Endothelial cell of umbilical vein (primary cell): ENCODE results near the gene DGKB. TPM values are rescaled to one million over a fixed set of nuclear protein-coding genes. Genes with fewer than 3 reads are reported as not detected.

Experiments
- BruUV-seq: library from RNA; stranded (reverse); fragments of 400-500 nt; replicated peaks from 2 replicates; lab custom pipeline; 2021; lab: Mats Ljungman, UMichigan
- CTCF ChIA-PET: fragments of 300-600, 350-600 bp; sonication (Branson Sonifier 250); formaldehyde crosslinking; loops from one replicate; lab custom pipeline; 2021; ENCODE audit warnings: antibody characterized with exemption, inconsistent platforms; lab: Charles Lee
- POLR2A ChIA-PET: fragments of 300-600, 350-600 bp; sonication (Branson Sonifier 250); formaldehyde crosslinking; loops from one replicate; lab custom pipeline; 2021; ENCODE audit warnings: antibody characterized with exemption, inconsistent platforms; lab: Charles Lee
- DNase-seq: peaks from one replicate; pipeline ENCODE4 v3.0.0-alpha.2; 2011; ENCODE audit warnings: low read depth, low spot score
- FAIRE-seq: peaks from 2 replicates; lab custom pipeline; 2011; peaks lifted over from hg19 to GRCh38; lab: Jason Lieb, UNC
- H2AFZ ChIP-seq: 2 replicates; pipeline ENCODE4 v1.6.0; 2012; ENCODE audit warnings: low read depth, low read length, control low read depth, inconsistent platforms
- H3K27ac ChIP-seq: 2 replicates; pipeline ENCODE4 v1.5.1; 2011; ENCODE audit warnings: low read depth, mild to moderate bottlenecking, control low read depth, low read length, moderate library complexity; ENCODE audit not compliant: insufficient read depth
- H3K27me3 ChIP-seq, 2 experiments: 2 replicates each; pipeline versions ENCODE4 v1.6.0 to v1.6.1; 2011; ENCODE audit warnings: low read length in 2 of 2, mixed read lengths in 1 of 2; ENCODE audit not compliant: control insufficient read depth in 2 of 2, insufficient read depth in 2 of 2
- H3K36me3 ChIP-seq, 2 experiments: 2 replicates in 1 of 2; 3 replicates in 1 of 2; pipeline ENCODE4 v1.5.1; 2011; ENCODE audit warnings: low read length in 2 of 2, mild to moderate bottlenecking in 1 of 2, moderate library complexity in 1 of 2; ENCODE audit not compliant: control insufficient read depth in 2 of 2, insufficient read depth in 2 of 2; ENCODE audit errors: extremely low read depth in 1 of 2
- H3K4me1 ChIP-seq: 3 replicates; pipeline ENCODE4 v1.5.1; 2011; ENCODE audit warnings: mild to moderate bottlenecking, low read length; ENCODE audit not compliant: control insufficient read depth, insufficient read depth; ENCODE audit errors: extremely low read depth
- H3K4me2 ChIP-seq: 2 replicates; pipeline ENCODE4 v1.6.1; 2011; ENCODE audit warnings: low read length, control low read depth, mixed read lengths; ENCODE audit not compliant: insufficient read depth
- H3K4me3 ChIP-seq, 3 experiments: fragments of 200-600 bp in 1 of 3; sonication (generic), shearing (Covaris generic) in 1 of 3; replicated peaks in 1 of 3; 2 replicates each; pipeline ENCODE4 v1.5.1; 2011 to 2016; ENCODE audit warnings: control low read depth in 3 of 3, low read length in 3 of 3, mild to moderate bottlenecking in 2 of 3, inconsistent platforms in 1 of 3, low read depth in 1 of 3, moderate library complexity in 1 of 3; ENCODE audit not compliant: insufficient read depth in 1 of 3
- H3K79me2 ChIP-seq: 2 replicates; pipeline ENCODE4 v1.6.0; 2012; ENCODE audit warnings: low read length, inconsistent platforms; ENCODE audit not compliant: control insufficient read depth, insufficient read depth
- H3K9ac ChIP-seq: replicated peaks from 2 replicates; pipeline ENCODE3; 2011; ENCODE audit warnings: low read length, control low read depth; ENCODE audit not compliant: insufficient read depth; ENCODE audit errors: extremely low read depth
- H3K9me1 ChIP-seq: replicated peaks from 3 replicates; pipeline ENCODE4 v1.6.0; 2011; ENCODE audit warnings: mild to moderate bottlenecking, low read length; ENCODE audit not compliant: control insufficient read depth, insufficient read depth; ENCODE audit errors: extremely low read depth
- H3K9me3 ChIP-seq: replicated peaks from 2 replicates; pipeline ENCODE4 v1.5.1; 2012; ENCODE audit warnings: low read length, inconsistent platforms; ENCODE audit not compliant: control insufficient read depth, insufficient read depth
- H4K20me1 ChIP-seq: replicated peaks from 2 replicates; pipeline ENCODE3; 2011; ENCODE audit warnings: mild to moderate bottlenecking, low read length; ENCODE audit not compliant: control insufficient read depth, insufficient read depth; ENCODE audit errors: extremely low read depth
- EZH2 ChIP-seq: IDR thresholded peaks from 2 replicates; pipeline ENCODE4 v1.6.1; 2012; ENCODE audit warnings: borderline replicate concordance, low read depth, mild to moderate bottlenecking, moderate library complexity, low read length, inconsistent platforms; ENCODE audit not compliant: severe bottlenecking
- FOS ChIP-seq: IDR thresholded peaks from 2 replicates; pipeline ENCODE4 v1.6.1; 2011; ENCODE audit warnings: mild to moderate bottlenecking, low read length, moderate library complexity, borderline replicate concordance; ENCODE audit not compliant: insufficient read depth
- GATA2 ChIP-seq: IDR thresholded peaks from 2 replicates; pipeline ENCODE4 v1.7.0; 2011; ENCODE audit warnings: low read depth, mild to moderate bottlenecking, moderate library complexity, mixed read lengths, low read length; ENCODE audit not compliant: insufficient read length, insufficient read depth
- JUN ChIP-seq: IDR thresholded peaks from 2 replicates; pipeline ENCODE4 v1.6.1; 2011; ENCODE audit warnings: borderline replicate concordance, low read depth; ENCODE audit not compliant: insufficient read length, insufficient read depth
- MYC ChIP-seq: IDR thresholded peaks from one replicate; pipeline ENCODE4 v1.6.1; 2011; ENCODE audit warnings: mild to moderate bottlenecking, low read depth, low read length
- POLR2A ChIP-seq: IDR thresholded peaks from 2 replicates; pipeline ENCODE4 v1.6.1; 2012; ENCODE audit warnings: low read depth, mild to moderate bottlenecking, control low read depth, low read length
- POLR2AphosphoS5 ChIP-seq: IDR thresholded peaks from 2 replicates; pipeline ENCODE4 v1.6.1; 2012; ENCODE audit warnings: low read depth, mild to moderate bottlenecking, control low read depth, low read length, moderate library complexity; ENCODE audit not compliant: insufficient read depth
- dilution Hi-C: fragments of 300-500 bp; cut with MboI; formaldehyde crosslinking; loops from one replicate; pipeline ENCODE4 v1.15.0; 2019; ENCODE audit warnings: low sequenced_read_pairs; ENCODE audit not compliant: extremely low pct_ligation_motif_present
- intact Hi-C: fragments of 100-400 bp; cut with micrococcal nuclease; formaldehyde crosslinking; loops from one replicate; pipeline ENCODE4 v1.10.0; 2022
- polyA plus RNA-seq, 4 experiments: library from polyadenylated mRNA; depleted of rRNA in 3 of 4; stranded (reverse) in 3 of 4; unstranded in 1 of 4; fragments of >200 nt; gene quantifications; 2 replicates each; pipeline versions ENCODE4 v1.2.1 to v1.2.3, GENCODE V29; 2011 to 2012; ENCODE audit warnings: missing spikeins in 1 of 4
- total RNA-seq: library from RNA; stranded (reverse); gene quantifications from 2 replicates; pipeline ENCODE4 v1.2.3, GENCODE V29; 2021
- TF ChIP-seq, protein P1 (sequence below), 2 donors: IDR thresholded peaks; 1 replicate in 1 of 2; 2 replicates in 1 of 2; pipeline ENCODE4 v1.5.1; 2011; ENCODE audit warnings: low read length in 2 of 2, mild to moderate bottlenecking in 2 of 2, moderate library complexity in 2 of 2, control low read depth in 1 of 2, inconsistent platforms in 1 of 2, low read depth in 1 of 2; ENCODE audit not compliant: insufficient read depth in 1 of 2; ENCODE audit errors: extremely low read depth in 1 of 2
- TF ChIP-seq, protein P2 (sequence below): IDR thresholded peaks from 2 replicates; pipeline ENCODE4 v1.6.1; 2011; ENCODE audit not compliant: insufficient read depth, insufficient read length

DGKB gene
- total and polyA plus RNA-seq, 2 donors (not counting 3 experiments of a cell fraction or from before 2014, with no cell fraction given), result not detected

DNA sequence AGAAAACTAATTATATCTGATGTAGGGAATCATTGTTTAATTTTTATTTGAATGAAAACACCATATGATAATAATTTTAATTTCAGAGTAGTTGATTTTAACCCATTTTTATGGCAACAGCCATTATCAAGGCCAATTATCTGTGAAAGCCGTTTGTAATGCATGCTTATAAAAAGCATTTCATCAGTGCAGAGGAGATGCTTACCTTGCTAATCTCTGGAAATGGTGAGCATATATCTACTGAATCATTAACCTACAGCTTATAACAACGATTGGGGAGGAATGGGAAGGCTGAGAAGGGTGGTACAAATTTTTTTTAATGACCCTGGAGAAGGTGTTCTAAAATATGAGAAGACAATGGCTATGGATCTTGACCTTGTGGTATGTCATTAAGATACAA is 235.6 kb downstream of the DGKB start:
- no peaks in the 10 kb centered on the region for H3K9me1 ChIP-seq
- no peak overlapping the region for H3K9ac ChIP-seq
- no peak overlapping the region for H3K27ac ChIP-seq
- CTCF ChIA-PET, result no interaction called here
- TF ChIP-seq JUN, result no peak
- TF ChIP-seq EZH2, result no peak
- TF ChIP-seq, protein P1, sequence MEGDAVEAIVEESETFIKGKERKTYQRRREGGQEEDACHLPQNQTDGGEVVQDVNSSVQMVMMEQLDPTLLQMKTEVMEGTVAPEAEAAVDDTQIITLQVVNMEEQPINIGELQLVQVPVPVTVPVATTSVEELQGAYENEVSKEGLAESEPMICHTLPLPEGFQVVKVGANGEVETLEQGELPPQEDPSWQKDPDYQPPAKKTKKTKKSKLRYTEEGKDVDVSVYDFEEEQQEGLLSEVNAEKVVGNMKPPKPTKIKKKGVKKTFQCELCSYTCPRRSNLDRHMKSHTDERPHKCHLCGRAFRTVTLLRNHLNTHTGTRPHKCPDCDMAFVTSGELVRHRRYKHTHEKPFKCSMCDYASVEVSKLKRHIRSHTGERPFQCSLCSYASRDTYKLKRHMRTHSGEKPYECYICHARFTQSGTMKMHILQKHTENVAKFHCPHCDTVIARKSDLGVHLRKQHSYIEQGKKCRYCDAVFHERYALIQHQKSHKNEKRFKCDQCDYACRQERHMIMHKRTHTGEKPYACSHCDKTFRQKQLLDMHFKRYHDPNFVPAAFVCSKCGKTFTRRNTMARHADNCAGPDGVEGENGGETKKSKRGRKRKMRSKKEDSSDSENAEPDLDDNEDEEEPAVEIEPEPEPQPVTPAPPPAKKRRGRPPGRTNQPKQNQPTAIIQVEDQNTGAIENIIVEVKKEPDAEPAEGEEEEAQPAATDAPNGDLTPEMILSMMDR (IDR thresholded peaks at IDR 0.05; ENCODE audit: extremely low read depth in 1 of 2, insufficient read depth in 1 of 2, low read depth in 1 of 2, low read length in 2 of 2), result no peak
- no peaks in the 10 kb centered on the region for H3K36me3 ChIP-seq
- no peak overlapping the region for H2AFZ ChIP-seq
- H4K20me1 ChIP-seq, result no peaks in the 10 kb centered on the region
- dilution Hi-C loops (no loop called here), intact Hi-C loops (no loop called here)
- no peaks in the 10 kb centered on the region for H3K9me3 ChIP-seq
- POLR2A ChIA-PET, result no interaction called here
- no peaks in the 10 kb centered on the region for H3K79me2 ChIP-seq
- no peak overlapping the region for H3K4me2 ChIP-seq
- no TSS peak for BruUV-seq
- H3K4me1 ChIP-seq, result no peaks in the 10 kb centered on the region
- no peaks in the 10 kb centered on the region for H3K27me3 ChIP-seq
- FAIRE-seq (no peak), DNase-seq (no peak)
- H3K4me3 ChIP-seq, result no peak overlapping the region

DNA sequence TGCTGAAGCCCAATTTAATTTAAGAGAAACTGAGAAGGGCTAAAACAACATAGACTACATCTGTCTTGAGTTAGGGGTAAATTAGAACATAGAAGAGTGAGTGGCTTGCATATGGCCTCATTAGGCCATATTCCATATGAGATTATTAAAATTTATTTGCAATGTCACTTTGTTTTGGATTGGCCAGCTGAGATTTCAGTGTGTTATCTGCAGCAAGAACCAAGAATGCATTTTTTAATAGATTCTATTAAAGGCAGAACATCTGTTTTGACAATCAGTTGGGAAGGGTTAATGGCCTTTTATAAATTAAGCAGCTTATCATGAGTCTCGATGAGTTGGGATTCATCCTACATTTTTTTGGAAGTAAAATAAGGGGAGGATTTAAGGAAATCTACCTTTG is 236.2 kb downstream of the DGKB start:
- FAIRE-seq, result no peak
- Histone ChIP-seq H3K4me2 (no peak overlapping the region), H3K9me1 (no peaks in the 10 kb centered on the region), H3K4me1 (no peaks in the 10 kb centered on the region), H3K27ac (no peak overlapping the region), H4K20me1 (no peaks in the 10 kb centered on the region), H3K36me3 (no peaks in the 10 kb centered on the region), H3K4me3 (no peak overlapping the region), H3K27me3 (no peaks in the 10 kb centered on the region), H3K79me2 (no peaks in the 10 kb centered on the region), H3K9me3 (no peaks in the 10 kb centered on the region), H2AFZ (no peak overlapping the region), H3K9ac (no peak overlapping the region)
- TF ChIP-seq, protein P2, sequence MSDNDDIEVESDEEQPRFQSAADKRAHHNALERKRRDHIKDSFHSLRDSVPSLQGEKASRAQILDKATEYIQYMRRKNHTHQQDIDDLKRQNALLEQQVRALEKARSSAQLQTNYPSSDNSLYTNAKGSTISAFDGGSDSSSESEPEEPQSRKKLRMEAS, result no peak
- TF ChIP-seq GATA2, result no peak
- TF ChIP-seq MYC, result no peak
- TF ChIP-seq, protein P1 (IDR thresholded peaks at IDR 0.05; ENCODE audit: extremely low read depth in 1 of 2, insufficient read depth in 1 of 2, low read depth in 1 of 2, low read length in 2 of 2), result no peak
- no peak for TF ChIP-seq EZH2
- TF ChIP-seq POLR2A, result no peak
- TF ChIP-seq FOS, result no peak
- TF ChIP-seq POLR2AphosphoS5, result no peak
- no peak for TF ChIP-seq JUN
- dilution Hi-C loops (no loop called here), intact Hi-C loops (no loop called here)
- POLR2A ChIA-PET, result no interaction called here
- CTCF ChIA-PET, result no interaction called here
- BruUV-seq, result no TSS peak
- no peak for DNase-seq
